ENCODE results near the gene TRIM59.

DNA sequence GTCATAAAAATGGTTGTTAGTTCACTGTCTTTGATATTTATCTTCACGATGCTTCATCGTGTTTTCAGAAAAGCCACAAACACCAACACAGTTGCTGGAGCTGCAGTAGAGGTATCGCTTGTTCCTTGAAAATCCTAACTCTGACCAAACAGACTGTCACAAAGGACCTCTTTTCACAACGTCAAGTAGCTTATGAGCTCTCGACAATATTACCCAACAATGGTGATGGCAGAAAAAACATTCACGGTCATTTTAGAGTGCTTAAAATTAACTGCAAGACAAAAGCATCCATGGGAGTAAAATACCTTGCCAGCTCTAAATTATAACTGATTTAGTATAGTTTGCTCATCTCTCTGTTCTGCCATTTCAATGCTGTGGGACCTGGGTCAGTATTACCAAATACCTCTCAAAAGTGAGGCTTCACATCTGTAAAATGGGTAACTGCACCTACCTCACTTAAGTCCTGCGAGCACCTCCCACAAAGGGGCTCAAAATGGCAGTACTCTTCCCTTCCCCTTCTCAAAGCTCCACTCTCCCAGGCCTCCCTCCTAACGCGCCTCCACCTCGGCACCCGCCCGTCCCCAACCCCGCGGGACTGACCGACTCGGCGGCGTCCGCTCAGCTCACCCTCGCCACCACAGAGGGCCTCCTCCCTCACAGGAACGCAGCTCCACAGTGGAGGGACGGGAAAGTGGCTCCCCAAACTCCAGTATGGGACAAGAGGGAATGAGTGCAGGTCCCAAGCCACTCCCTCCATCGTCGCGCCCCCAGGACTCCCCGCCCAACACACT, 546 bp downstream of the TRIM59 start:
- no peak for TF ChIP-seq CTCF (IDR thresholded peaks at IDR 0.05)
- TF ChIP-seq EZH2 (IDR thresholded peaks at IDR 0.05; ENCODE audit: borderline replicate concordance, insufficient read depth, low read depth, low read length, poor library complexity, severe bottlenecking) = no peak

All from B cell (primary cell).